Measurements from ENCODE around the gene LYPLA2. TPM values are rescaled to one million over a fixed set of nuclear protein-coding genes. Genes with fewer than 3 reads are reported as not detected.
"Not testable (repeated sequence)": the region's sequence is repeated elsewhere in the genome, so short reads cannot be mapped to it uniquely, and the experiment has no call there.

LYPLA2 gene
- total RNA-seq, 4 donors from 2014 or later, result 25.7 to 30.4 (median 29.2) TPM

GRCh38 chr1:23793861-23794731 is 3.2 kb downstream of the LYPLA2 start:
- Histone ChIP-seq H3K4me1 (peaks cover 0 to 42% (median 21%) of the 10 kb centered on the region in 3 donors), H3K4me3 (no peak overlapping the region), H3K36me3 (peaks cover 0 to 51% of the 10 kb centered on the region in 2 donors), H3K27me3 (no peaks in the 10 kb centered on the region), H3K27ac (peak overlapping the region in 3 of 4 donors; percentile 54 to 85 (median 80)), H3K9me3 (no peaks in the 10 kb centered on the region)
- 70% methylated on average over 3 of the region's 21 CpGs; no CpG with 5 or more reads in 1 of the 2 donors for WGBS, 2 donors (ENCODE audit: low coverage in 1 of 2)
- no peak for ATAC-seq
- TF ChIP-seq EP300 (IDR thresholded peaks at IDR 0.05) (no peak), POLR2A (IDR thresholded peaks at IDR 0.05) (no peak), POLR2AphosphoS5 (IDR thresholded peaks at IDR 0.05) (no peak), CTCF (IDR thresholded peaks at IDR 0.05) (no peak)

- peaks cover 0 to 49% (median 27%) of the 10 kb centered on the region in 3 donors for H3K4me1 ChIP-seq
Observed at GRCh38 chr1:23794732-23795182, 3.8 kb downstream of the LYPLA2 start.

GRCh38 chr1:23795676-23796465 is 4.9 kb downstream of the LYPLA2 start:
- peaks cover 0 to 51% of the 10 kb centered on the region in 2 donors for H3K36me3 ChIP-seq
- no peaks in the 10 kb centered on the region for H3K9me3 ChIP-seq
- no peak overlapping the region for H3K4me3 ChIP-seq
- peaks cover 0 to 46% (median 31%) of the 10 kb centered on the region in 3 donors for H3K4me1 ChIP-seq
- WGBS, 2 donors (ENCODE audit: low coverage in 1 of 2), result 20% methylated on average over 1 of the region's 16 CpGs; no CpG with 5 or more reads in 1 of the 2 donors
- H3K27ac ChIP-seq, result no peak overlapping the region
- ATAC-seq, result no peak
- no peaks in the 10 kb centered on the region for H3K27me3 ChIP-seq
- TF ChIP-seq CTCF (IDR thresholded peaks at IDR 0.05), result no peak

More at GRCh38 chr1:23794732-23795182, 3.8 kb downstream of the LYPLA2 start:
- not testable (repeated sequence) for H3K27ac ChIP-seq, H3K27me3 ChIP-seq, H3K4me3 ChIP-seq, H3K9me3 ChIP-seq, ATAC-seq
- 100% methylated on average over 1 of the region's 9 CpGs; no CpG with 5 or more reads in 1 of the 2 donors for WGBS, 2 donors (ENCODE audit: low coverage in 1 of 2)
- H3K36me3 ChIP-seq, result peaks cover 0 to 51% of the 10 kb centered on the region in 2 donors

GRCh38 chr1:23796466-23797271 is 5.7 kb downstream of the LYPLA2 start:
- H3K27ac ChIP-seq, result no peak overlapping the region
- no peaks in the 10 kb centered on the region for H3K27me3 ChIP-seq
- WGBS, 2 donors (ENCODE audit: low coverage in 1 of 2), result 54 to 56% methylated on average over 3 to 5 of the region's 17 CpGs
- no peak for ATAC-seq
- TF ChIP-seq EP300 (IDR thresholded peaks at IDR 0.05) (no peak), POLR2A (IDR thresholded peaks at IDR 0.05) (no peak), CTCF (IDR thresholded peaks at IDR 0.05) (no peak), POLR2AphosphoS5 (IDR thresholded peaks at IDR 0.05) (no peak)
- H3K36me3 ChIP-seq, result peaks cover 0 to 51% of the 10 kb centered on the region in 2 donors
- no peaks in the 10 kb centered on the region for H3K9me3 ChIP-seq
- peaks cover 0 to 49% (median 35%) of the 10 kb centered on the region in 3 donors for H3K4me1 ChIP-seq
- no peak overlapping the region for H3K4me3 ChIP-seq

Data from gastroesophageal sphincter (tissue), 4 donors.